HepG2 (cell line): Measurements from ENCODE around the gene IL17RB. TPM values are rescaled to one million over a fixed set of nuclear protein-coding genes. Genes with fewer than 3 reads are reported as not detected.

Experiments
- DPF2 ChIP-seq: sonication (generic); formaldehyde crosslinking; IDR thresholded peaks from 2 replicates; pipeline ENCODE4 v1.4.0; 2020; ENCODE audit warnings: mild to moderate bottlenecking, low read depth, missing genetic modification reagents, borderline replicate concordance
- GATAD1 ChIP-seq: IDR thresholded peaks from 2 replicates; pipeline ENCODE4 v1.6.1; 2016; ENCODE audit warnings: missing genetic modification reagents, missing compliant biosample characterization
- ISL2 ChIP-seq: sonication (generic); formaldehyde crosslinking; IDR thresholded peaks from 2 replicates; pipeline ENCODE4 v1.5.0; 2020; ENCODE audit warnings: missing genetic modification reagents
- KAT7 ChIP-seq: IDR thresholded peaks from 2 replicates; pipeline ENCODE4 v1.6.1; 2018; ENCODE audit warnings: borderline replicate concordance, missing compliant biosample characterization
- NAIF1 ChIP-seq: sonication (generic); formaldehyde crosslinking; IDR thresholded peaks from 2 replicates; pipeline ENCODE4 v1.5.0; 2020; ENCODE audit warnings: mild to moderate bottlenecking, missing genetic modification reagents, borderline replicate concordance
- YEATS4 ChIP-seq: sonication (generic); formaldehyde crosslinking; IDR thresholded peaks from 2 replicates; pipeline ENCODE4 v1.4.0; 2020; ENCODE audit warnings: missing genetic modification reagents, borderline replicate concordance
- ZFP36 ChIP-seq: fragments of 150-350 bp; IDR thresholded peaks from 2 replicates; pipeline ENCODE4 v1.6.1; 2018; ENCODE audit warnings: borderline replicate concordance, low read length, low read depth; ENCODE audit not compliant: partially characterized antibody
- ZNF644 ChIP-seq: IDR thresholded peaks from 2 replicates; pipeline ENCODE4 v1.6.1; 2016; ENCODE audit warnings: low read depth
- ZNF713 ChIP-seq: sonication (generic); formaldehyde crosslinking; IDR thresholded peaks from 2 replicates; pipeline ENCODE4 v1.4.0; 2020; ENCODE audit warnings: mild to moderate bottlenecking, missing genetic modification reagents
- polyA plus RNA-seq, 8 experiments: library from polyadenylated mRNA; depleted of rRNA in 3 of 8; stranded (reverse) in 7 of 8; unstranded in 1 of 8; fragments of >200 nt; fragmentation: Illumina TruSeq in 4 of 8; extraction: Trizol in 4 of 8; gene quantifications; 2 replicates each; pipeline versions ENCODE4 v1.2.1 to v1.2.3, GENCODE V29; 2011 to 2016; ENCODE audit warnings: low read depth in 4 of 8, missing spikeins in 1 of 8, mixed read lengths in 1 of 8; ENCODE audit not compliant: insufficient read depth in 1 of 8
- total RNA-seq, 5 experiments: library from RNA; depleted of rRNA; stranded (reverse); fragments of >200 nt; fragmentation: Illumina TruSeq; extraction: Trizol; gene quantifications; 2 replicates each; pipeline ENCODE4 v1.2.3, GENCODE V29; 2016; ENCODE audit warnings: low read depth in 1 of 5
- TF ChIP-seq, protein P1 (sequence below), 2 experiments: fragments of 450-650 bp in 1 of 2; sonication (generic) in 1 of 2; formaldehyde crosslinking in 1 of 2; IDR thresholded peaks; 2 replicates each; pipeline versions ENCODE4 v1.6.1 to v1.8.0; 2016 to 2022; ENCODE audit warnings: antibody characterized with exemption in 1 of 2, mild to moderate bottlenecking in 1 of 2, missing genetic modification reagents in 1 of 2
- TF ChIP-seq, protein P2 (sequence below): sonication (generic); formaldehyde crosslinking; IDR thresholded peaks from 2 replicates; pipeline ENCODE4 v1.5.0; 2020; ENCODE audit warnings: mild to moderate bottlenecking, missing genetic modification reagents, moderate library complexity
- TF ChIP-seq, protein P3 (sequence below): sonication (generic); formaldehyde crosslinking; IDR thresholded peaks from 2 replicates; pipeline ENCODE4 v1.4.0; 2020; ENCODE audit warnings: missing genetic modification reagents, mild to moderate bottlenecking, borderline replicate concordance

IL17RB gene
- total and polyA plus RNA-seq, 2 of the 13 experiments (the other 11 are each of a cell fraction or from before 2014, with no cell fraction given) = 130 to 190 TPM

DNA sequence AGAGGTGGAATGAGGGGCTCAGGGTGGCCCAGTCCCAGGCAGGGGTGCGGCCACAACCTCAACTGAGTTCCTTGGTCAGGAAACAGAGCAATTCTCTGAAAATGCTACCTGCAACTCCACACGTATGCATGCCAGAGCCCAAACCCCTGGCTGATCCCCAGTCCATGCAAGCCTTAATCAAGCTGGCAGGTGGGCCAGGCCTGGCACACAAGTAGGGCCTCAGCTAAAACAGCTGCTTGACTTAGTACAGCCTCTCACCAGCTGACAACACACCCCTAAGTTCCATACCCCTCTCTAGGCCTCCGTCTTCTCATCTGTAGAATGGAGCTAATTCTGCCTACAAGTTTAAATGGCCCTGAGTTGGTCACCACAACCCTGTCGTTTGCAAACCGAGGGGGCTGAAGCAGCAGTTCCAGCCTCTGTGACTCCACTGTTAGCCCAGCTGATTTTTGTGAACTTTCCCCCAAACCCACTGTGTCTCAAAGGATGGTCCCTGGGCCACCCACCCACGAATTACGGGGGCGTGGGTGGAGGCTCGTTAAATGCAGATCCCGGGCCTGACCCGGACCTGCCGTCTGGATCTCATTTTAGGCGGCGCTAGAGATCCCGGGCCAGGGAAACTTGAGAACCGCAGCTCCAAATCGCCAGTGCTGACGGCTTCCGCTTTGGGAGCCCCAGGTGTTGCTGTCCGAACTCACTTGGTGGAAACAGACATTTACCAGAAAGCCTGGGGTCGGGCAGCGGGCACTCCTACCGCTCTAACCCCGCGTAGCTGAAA lies 1.1 kb upstream of the IL17RB start (continued):
- TF ChIP-seq, protein P1, sequence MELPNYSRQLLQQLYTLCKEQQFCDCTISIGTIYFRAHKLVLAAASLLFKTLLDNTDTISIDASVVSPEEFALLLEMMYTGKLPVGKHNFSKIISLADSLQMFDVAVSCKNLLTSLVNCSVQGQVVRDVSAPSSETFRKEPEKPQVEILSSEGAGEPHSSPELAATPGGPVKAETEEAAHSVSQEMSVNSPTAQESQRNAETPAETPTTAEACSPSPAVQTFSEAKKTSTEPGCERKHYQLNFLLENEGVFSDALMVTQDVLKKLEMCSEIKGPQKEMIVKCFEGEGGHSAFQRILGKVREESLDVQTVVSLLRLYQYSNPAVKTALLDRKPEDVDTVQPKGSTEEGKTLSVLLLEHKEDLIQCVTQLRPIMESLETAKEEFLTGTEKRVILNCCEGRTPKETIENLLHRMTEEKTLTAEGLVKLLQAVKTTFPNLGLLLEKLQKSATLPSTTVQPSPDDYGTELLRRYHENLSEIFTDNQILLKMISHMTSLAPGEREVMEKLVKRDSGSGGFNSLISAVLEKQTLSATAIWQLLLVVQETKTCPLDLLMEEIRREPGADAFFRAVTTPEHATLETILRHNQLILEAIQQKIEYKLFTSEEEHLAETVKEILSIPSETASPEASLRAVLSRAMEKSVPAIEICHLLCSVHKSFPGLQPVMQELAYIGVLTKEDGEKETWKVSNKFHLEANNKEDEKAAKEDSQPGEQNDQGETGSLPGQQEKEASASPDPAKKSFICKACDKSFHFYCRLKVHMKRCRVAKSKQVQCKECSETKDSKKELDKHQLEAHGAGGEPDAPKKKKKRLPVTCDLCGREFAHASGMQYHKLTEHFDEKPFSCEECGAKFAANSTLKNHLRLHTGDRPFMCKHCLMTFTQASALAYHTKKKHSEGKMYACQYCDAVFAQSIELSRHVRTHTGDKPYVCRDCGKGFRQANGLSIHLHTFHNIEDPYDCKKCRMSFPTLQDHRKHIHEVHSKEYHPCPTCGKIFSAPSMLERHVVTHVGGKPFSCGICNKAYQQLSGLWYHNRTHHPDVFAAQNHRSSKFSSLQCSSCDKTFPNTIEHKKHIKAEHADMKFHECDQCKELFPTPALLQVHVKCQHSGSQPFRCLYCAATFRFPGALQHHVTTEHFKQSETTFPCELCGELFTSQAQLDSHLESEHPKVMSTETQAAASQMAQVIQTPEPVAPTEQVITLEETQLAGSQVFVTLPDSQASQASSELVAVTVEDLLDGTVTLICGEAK (IDR thresholded peaks at IDR 0.05) = no peak
- TF ChIP-seq, protein P1 (CRISPR knock-in tag; IDR thresholded peaks at IDR 0.05) = no peak
- TF ChIP-seq GATAD1 (CRISPR knock-in tag) = peak; percentile 12; the same call in 1 of the 2 replicates
- no peak for TF ChIP-seq ZNF644 (CRISPR knock-in tag)
- TF ChIP-seq ZFP36 = no peak
- TF ChIP-seq ZNF713 = no peak
- TF ChIP-seq DPF2 = no peak
- TF ChIP-seq KAT7 (CRISPR knock-in tag) = 0 out of 2 replicates have a peak, but pooled peaks have one; percentile 44
- no peak for TF ChIP-seq YEATS4
- no peak for TF ChIP-seq ISL2 (CRISPR knock-in tag)
- TF ChIP-seq NAIF1 = peak; percentile 17; the same call in 1 of the 2 replicates
- TF ChIP-seq, protein P2, sequence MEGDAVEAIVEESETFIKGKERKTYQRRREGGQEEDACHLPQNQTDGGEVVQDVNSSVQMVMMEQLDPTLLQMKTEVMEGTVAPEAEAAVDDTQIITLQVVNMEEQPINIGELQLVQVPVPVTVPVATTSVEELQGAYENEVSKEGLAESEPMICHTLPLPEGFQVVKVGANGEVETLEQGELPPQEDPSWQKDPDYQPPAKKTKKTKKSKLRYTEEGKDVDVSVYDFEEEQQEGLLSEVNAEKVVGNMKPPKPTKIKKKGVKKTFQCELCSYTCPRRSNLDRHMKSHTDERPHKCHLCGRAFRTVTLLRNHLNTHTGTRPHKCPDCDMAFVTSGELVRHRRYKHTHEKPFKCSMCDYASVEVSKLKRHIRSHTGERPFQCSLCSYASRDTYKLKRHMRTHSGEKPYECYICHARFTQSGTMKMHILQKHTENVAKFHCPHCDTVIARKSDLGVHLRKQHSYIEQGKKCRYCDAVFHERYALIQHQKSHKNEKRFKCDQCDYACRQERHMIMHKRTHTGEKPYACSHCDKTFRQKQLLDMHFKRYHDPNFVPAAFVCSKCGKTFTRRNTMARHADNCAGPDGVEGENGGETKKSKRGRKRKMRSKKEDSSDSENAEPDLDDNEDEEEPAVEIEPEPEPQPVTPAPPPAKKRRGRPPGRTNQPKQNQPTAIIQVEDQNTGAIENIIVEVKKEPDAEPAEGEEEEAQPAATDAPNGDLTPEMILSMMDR (CRISPR knock-in tag) = peak; percentile 27; the same call in 1 of the 2 replicates
- TF ChIP-seq, protein P3, sequence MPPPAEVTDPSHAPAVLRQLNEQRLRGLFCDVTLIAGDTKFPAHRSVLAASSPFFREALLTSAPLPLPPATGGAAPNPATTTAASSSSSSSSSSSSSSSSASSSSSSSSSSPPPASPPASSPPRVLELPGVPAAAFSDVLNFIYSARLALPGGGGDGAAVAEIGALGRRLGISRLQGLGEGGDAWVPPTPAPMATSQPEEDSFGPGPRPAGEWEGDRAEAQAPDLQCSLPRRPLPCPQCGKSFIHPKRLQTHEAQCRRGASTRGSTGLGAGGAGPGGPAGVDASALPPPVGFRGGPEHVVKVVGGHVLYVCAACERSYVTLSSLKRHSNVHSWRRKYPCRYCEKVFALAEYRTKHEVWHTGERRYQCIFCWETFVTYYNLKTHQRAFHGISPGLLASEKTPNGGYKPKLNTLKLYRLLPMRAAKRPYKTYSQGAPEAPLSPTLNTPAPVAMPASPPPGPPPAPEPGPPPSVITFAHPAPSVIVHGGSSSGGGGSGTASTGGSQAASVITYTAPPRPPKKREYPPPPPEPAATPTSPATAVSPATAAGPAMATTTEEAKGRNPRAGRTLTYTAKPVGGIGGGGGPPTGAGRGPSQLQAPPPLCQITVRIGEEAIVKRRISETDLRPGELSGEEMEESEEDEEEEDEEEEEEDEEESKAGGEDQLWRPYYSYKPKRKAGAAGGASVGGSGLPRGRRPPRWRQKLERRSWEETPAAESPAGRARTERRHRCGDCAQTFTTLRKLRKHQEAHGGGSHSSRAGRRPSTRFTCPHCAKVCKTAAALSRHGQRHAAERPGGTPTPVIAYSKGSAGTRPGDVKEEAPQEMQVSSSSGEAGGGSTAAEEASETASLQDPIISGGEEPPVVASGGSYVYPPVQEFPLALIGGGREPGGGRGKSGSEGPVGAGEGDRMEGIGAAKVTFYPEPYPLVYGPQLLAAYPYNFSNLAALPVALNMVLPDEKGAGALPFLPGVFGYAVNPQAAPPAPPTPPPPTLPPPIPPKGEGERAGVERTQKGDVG (CRISPR knock-in tag) = no peak
